PC-9 (cell line): ENCODE data around the gene GALNT10. TPM values are rescaled to one million over a fixed set of nuclear protein-coding genes. Genes with fewer than 3 reads are reported as not detected.

ENCODE experiments used
- BruUV-seq: library from RNA; stranded (reverse); fragments of 400-500 nt; replicated peaks from 2 replicates; lab custom pipeline; 2021; lab: Mats Ljungman, UMichigan
- CTCF ChIA-PET: fragments of 300-600 bp; sonication (Branson Sonifier 250); formaldehyde crosslinking; loops from one replicate; lab custom pipeline; 2022; ENCODE audit warnings: antibody characterized with exemption; lab: Charles Lee
- POLR2A ChIA-PET: fragments of 300-600 bp; sonication (Branson Sonifier 250); formaldehyde crosslinking; loops from one replicate; lab custom pipeline; 2022; ENCODE audit warnings: antibody characterized with exemption; ENCODE audit not compliant: unreplicated experiment; lab: Charles Lee
- DNase-seq, 2 experiments: peaks; one replicate each; pipeline versions ENCODE4 v3.0.0 to v3.0.0-alpha.2; 2015 to 2022; ENCODE audit warnings: mixed read lengths in 1 of 2
- H2AFZ ChIP-seq: fragments of 200-600 bp; sonication (generic); 2 replicates; pipeline ENCODE4 v1.8.1; 2017; ENCODE audit warnings: antibody characterized with exemption
- H3F3A ChIP-seq: fragments of 200-600 bp; sonication (generic); 2 replicates; pipeline ENCODE4 v1.8.1; 2017; ENCODE audit warnings: antibody characterized with exemption, mild to moderate bottlenecking, low read depth; ENCODE audit not compliant: insufficient read depth
- H3K27ac ChIP-seq: fragments of 200-600 bp; sonication (generic); 2 replicates; pipeline ENCODE4 v1.6.1; 2016; ENCODE audit warnings: mixed run types
- H3K27me3 ChIP-seq: fragments of 200-600 bp; sonication (generic); 2 replicates; pipeline ENCODE4 v1.6.1; 2016; ENCODE audit warnings: low read depth, mixed run types; ENCODE audit not compliant: insufficient read depth
- H3K36me3 ChIP-seq: fragments of 200-600 bp; sonication (generic); 2 replicates; pipeline ENCODE4 v1.6.1; 2016; ENCODE audit warnings: low read depth, mixed run types
- H3K4me1 ChIP-seq: fragments of 200-600 bp; sonication (generic); replicated peaks from 2 replicates; pipeline ENCODE4 v1.6.1; 2016; ENCODE audit warnings: mixed run types; ENCODE audit not compliant: insufficient read depth
- H3K4me2 ChIP-seq: fragments of 200-600 bp; sonication (generic); 2 replicates; pipeline ENCODE4 v1.6.1; 2017; ENCODE audit warnings: mixed run types
- H3K4me3 ChIP-seq: fragments of 200-600 bp; sonication (generic); 2 replicates; pipeline ENCODE4 v1.6.1; 2016; ENCODE audit warnings: mixed run types
- H3K79me2 ChIP-seq: fragments of 200-600 bp; sonication (generic); 2 replicates; pipeline ENCODE4 v1.6.1; 2017; ENCODE audit warnings: low read depth, mixed run types
- H3K9me2 ChIP-seq: fragments of 200-600 bp; sonication (generic); 2 replicates; pipeline ENCODE4 v1.8.1; 2017; ENCODE audit warnings: mild to moderate bottlenecking; ENCODE audit not compliant: insufficient read depth
- H3K9me3 ChIP-seq: fragments of 200-600 bp; sonication (generic); 2 replicates; pipeline ENCODE4 v1.8.1; 2016; ENCODE audit warnings: low read depth; ENCODE audit not compliant: insufficient read depth
- H4K20me1 ChIP-seq: fragments of 200-600 bp; sonication (generic); 2 replicates; pipeline ENCODE4 v1.8.1; 2017; ENCODE audit not compliant: insufficient read depth
- CTCF ChIP-seq: fragments of 200-600 bp; sonication (generic); conservative IDR thresholded peaks from 2 replicates; pipeline ENCODE4 v1.6.1; 2017; ENCODE audit warnings: mixed run types, antibody characterized with exemption, mild to moderate bottlenecking, moderate library complexity
- EZH2 ChIP-seq: fragments of 200-600 bp; sonication (generic); IDR thresholded peaks from 2 replicates; pipeline ENCODE4 v1.8.0; 2017; ENCODE audit warnings: antibody characterized with exemption, low read depth
- intact Hi-C: fragments of 100-400 bp; cut with micrococcal nuclease; formaldehyde crosslinking; loops from one replicate; pipeline ENCODE4 v1.10.0; 2022; ENCODE audit not compliant: unreplicated experiment
- total RNA-seq: library from RNA; stranded (reverse); gene quantifications from 2 replicates; pipeline ENCODE4 v1.2.3, GENCODE V29; 2021

Gene GALNT10
- total RNA-seq, 1 experiment from 2014 or later: 101 TPM

GRCh38 chr5:154237376-154237743, 46.8 kb downstream of the GALNT10 start:
- ChIA-PET CTCF (no interaction called here), POLR2A (no interaction called here)
- H3F3A ChIP-seq: no peaks in the 10 kb centered on the region
- intact Hi-C loops: no loop called here
- H3K4me3 ChIP-seq: no peak overlapping the region
- no peaks in the 10 kb centered on the region for H3K27me3 ChIP-seq
- BruUV-seq: no TSS peak
- no peaks in the 10 kb centered on the region for H3K9me3 ChIP-seq
- 0 out of 2 replicates have a peak, but pooled peaks cover 5% of the 10 kb centered on the region for H4K20me1 ChIP-seq
- H3K27ac ChIP-seq: no peak overlapping the region
- DNase-seq: no peak
- H3K36me3 ChIP-seq: no peaks in the 10 kb centered on the region
- no peak overlapping the region for H2AFZ ChIP-seq
- no peaks in the 10 kb centered on the region for H3K4me1 ChIP-seq
- no peaks in the 10 kb centered on the region for H3K9me2 ChIP-seq
- H3K4me2 ChIP-seq: no peak overlapping the region
- no peak for TF ChIP-seq EZH2
- no peak for TF ChIP-seq CTCF
- H3K79me2 ChIP-seq: peaks cover 48% of the 10 kb centered on the region

GRCh38 chr5:154237946-154238345, 47.4 kb downstream of the GALNT10 start:
- H3K4me2 ChIP-seq: no peak overlapping the region
- CTCF ChIA-PET: no interaction called here
- no TSS peak for BruUV-seq
- POLR2A ChIA-PET: no interaction called here
- intact Hi-C loops: no loop called here
- H3K9me3 ChIP-seq: no peaks in the 10 kb centered on the region
- no peaks in the 10 kb centered on the region for H3K36me3 ChIP-seq
- no peak overlapping the region for H2AFZ ChIP-seq
- TF ChIP-seq CTCF (no peak), EZH2 (no peak)
- no peaks in the 10 kb centered on the region for H3K9me2 ChIP-seq
- H3K4me3 ChIP-seq: no peak overlapping the region
- peaks cover 49% of the 10 kb centered on the region for H3K79me2 ChIP-seq
- no peak for DNase-seq
- H3K27ac ChIP-seq: no peak overlapping the region
- H3K4me1 ChIP-seq: no peaks in the 10 kb centered on the region
- H3K27me3 ChIP-seq: no peaks in the 10 kb centered on the region
- H3F3A ChIP-seq: no peaks in the 10 kb centered on the region
- 0 out of 2 replicates have a peak, but pooled peaks cover 5% of the 10 kb centered on the region for H4K20me1 ChIP-seq

- peaks cover 59% of the 10 kb centered on the region for H3K79me2 ChIP-seq
- no peaks in the 10 kb centered on the region for H3F3A ChIP-seq
- POLR2A ChIA-PET: no interaction called here
- CTCF ChIA-PET: no interaction called here
- no peak overlapping the region for H3K4me3 ChIP-seq
- no peak overlapping the region for H3K4me2 ChIP-seq
- no peaks in the 10 kb centered on the region for H3K9me3 ChIP-seq
- no peaks in the 10 kb centered on the region for H3K4me1 ChIP-seq
- intact Hi-C loops: no loop called here
- no TSS peak for BruUV-seq
- no peaks in the 10 kb centered on the region for H3K9me2 ChIP-seq
- H3K27me3 ChIP-seq: no peaks in the 10 kb centered on the region
- no peak for TF ChIP-seq CTCF
- TF ChIP-seq EZH2: no peak
- H4K20me1 ChIP-seq: 0 out of 2 replicates have a peak, but pooled peaks cover 5% of the 10 kb centered on the region
- H2AFZ ChIP-seq: no peak overlapping the region
- H3K36me3 ChIP-seq: no peaks in the 10 kb centered on the region
- DNase-seq: no peak
- H3K27ac ChIP-seq: no peak overlapping the region
Measured at GRCh38 chr5:154238776-154239481, 48.4 kb downstream of the GALNT10 start.
